Panc1 (cell line): ENCODE results near the gene TMEM220. TPM values are rescaled to one million over a fixed set of nuclear protein-coding genes. Genes with fewer than 3 reads are reported as not detected.

Experiments
- ATAC-seq: fragments of 200-7000 bp; cut with Tn5 transposase; 2 replicates; pipeline ENCODE4 v1.9.1; 2020; ENCODE audit warnings: mild to moderate bottlenecking, moderate library complexity
- BruUV-seq: library from RNA; stranded (reverse); fragments of 400-500 nt; replicated peaks from 2 replicates; lab custom pipeline; 2021; lab: Mats Ljungman, UMichigan
- CTCF ChIA-PET: fragments of 300-600 bp; sonication (Branson Sonifier 250); formaldehyde crosslinking; loops from one replicate; lab custom pipeline; 2022; ENCODE audit warnings: antibody characterized with exemption; lab: Charles Lee
- POLR2A ChIA-PET: fragments of 300-600 bp; sonication (Branson Sonifier 250); formaldehyde crosslinking; loops from one replicate; lab custom pipeline; 2022; ENCODE audit warnings: antibody characterized with exemption; lab: Charles Lee
- DNase-seq: peaks from one replicate; pipeline ENCODE4 v3.0.0-alpha.2; 2010; ENCODE audit warnings: low read depth, low spot score
- H3K27ac ChIP-seq: 2 replicates; pipeline ENCODE4 v1.5.1; 2011; ENCODE audit warnings: mild to moderate bottlenecking, low read length, inconsistent platforms
- H3K27me3 ChIP-seq: fragments of 200-500 bp; sonication (Bioruptor generic); 2 replicates; pipeline ENCODE4 v1.6.0; 2014; ENCODE audit warnings: low read length, inconsistent platforms; ENCODE audit not compliant: control insufficient read depth, insufficient read depth
- H3K36me3 ChIP-seq: fragments of 200-500 bp; sonication (Bioruptor generic); 2 replicates; pipeline ENCODE4 v1.5.1; 2014; ENCODE audit warnings: inconsistent platforms, mild to moderate bottlenecking, low read length, moderate library complexity; ENCODE audit not compliant: control insufficient read depth, insufficient read depth
- H3K4me1 ChIP-seq: 2 replicates; pipeline ENCODE4 v1.5.1; 2011; ENCODE audit warnings: inconsistent platforms, mild to moderate bottlenecking, low read length, moderate library complexity; ENCODE audit not compliant: control insufficient read depth, insufficient read depth
- H3K4me3 ChIP-seq, 2 experiments: 2 replicates each; pipeline ENCODE4 v1.5.1; 2011 to 2012; ENCODE audit warnings: low read depth in 2 of 2, low read length in 2 of 2, mild to moderate bottlenecking in 2 of 2, inconsistent platforms in 1 of 2, moderate library complexity in 1 of 2
- H3K9me3 ChIP-seq: fragments of 200-500 bp; sonication (Bioruptor generic); 2 replicates; pipeline ENCODE4 v1.5.1; 2014; ENCODE audit warnings: low read depth, mild to moderate bottlenecking, inconsistent platforms, low read length, moderate library complexity; ENCODE audit not compliant: control insufficient read depth, insufficient read depth
- CTCF ChIP-seq: fragments of 450-650 bp; IDR thresholded peaks from 2 replicates; pipeline ENCODE4 v1.5.1; 2017; ENCODE audit warnings: mild to moderate bottlenecking
- POLR2AphosphoS5 ChIP-seq: IDR thresholded peaks from 2 replicates; pipeline ENCODE4 v1.6.1; 2012; ENCODE audit warnings: mild to moderate bottlenecking, low read depth, low read length, moderate library complexity
- REST ChIP-seq, 2 experiments: IDR thresholded peaks; 2 replicates each; pipeline ENCODE4 v1.6.1; 2011 to 2012; ENCODE audit warnings: low read depth in 2 of 2, control low read depth in 1 of 2, low read length in 1 of 2, mild to moderate bottlenecking in 1 of 2, moderate library complexity in 1 of 2; ENCODE audit not compliant: insufficient read depth in 1 of 2
- SIN3A ChIP-seq: IDR thresholded peaks from 2 replicates; pipeline ENCODE4 v1.6.1; 2012; ENCODE audit warnings: low read depth, mild to moderate bottlenecking, low read length, moderate library complexity, borderline replicate concordance; ENCODE audit not compliant: insufficient read depth
- TCF7L2 ChIP-seq: IDR thresholded peaks from 2 replicates; pipeline ENCODE4 v1.6.1; 2011; ENCODE audit warnings: mild to moderate bottlenecking, low read depth, low read length, inconsistent platforms
- in situ Hi-C: cut with HindIII; loops from 2 replicates; pipeline ENCODE4 v1.10.0; 2016; ENCODE audit warnings: low sequenced_read_pairs, low pct_unique_long_range_greater_than_20kb
- intact Hi-C: fragments of 100-400 bp; cut with micrococcal nuclease; formaldehyde crosslinking; loops from one replicate; pipeline ENCODE4 v1.10.0; 2022; ENCODE audit not compliant: unreplicated experiment
- total RNA-seq: library from RNA; stranded (reverse); gene quantifications from one replicate; pipeline ENCODE4 v1.2.1, GENCODE V29; 2021; ENCODE audit not compliant: unreplicated experiment

TMEM220 gene
- total RNA-seq, 1 experiment from 2014 or later, result 9.3 TPM

- no peak overlapping the region for H3K27ac ChIP-seq
- ChIA-PET POLR2A (no interaction called here), CTCF (interaction anchor here (0.6 kb wide), 1 partner anchor 89 kb away, joined by 3 read pairs; no protein-coding TSS in a partner anchor)
- H3K27me3 ChIP-seq, result no peaks in the 10 kb centered on the region
- DNase-seq, result no peak
- no peak overlapping the region for H3K4me3 ChIP-seq
- no peak for ATAC-seq
- H3K36me3 ChIP-seq, result no peaks in the 10 kb centered on the region
- no peaks in the 10 kb centered on the region for H3K4me1 ChIP-seq
- H3K9me3 ChIP-seq, result no peaks in the 10 kb centered on the region
- BruUV-seq, result no TSS peak
- intact Hi-C loops (no loop called here), in situ Hi-C loops (no loop called here)
- TF ChIP-seq SIN3A, result no peak
- TF ChIP-seq REST (IDR thresholded peaks at IDR 0.05; ENCODE audit: insufficient read depth in 1 of 2, low read depth in 2 of 2, low read length in 1 of 2), result no peak
- TF ChIP-seq TCF7L2, result no peak
- TF ChIP-seq CTCF, result no peak
- no peak for TF ChIP-seq POLR2AphosphoS5
These were observed 65.3 kb downstream of the TMEM220 start for GRCh38 chr17:10664571-10664970.

Other genes starting within 250 kb of the TMEM220 start
- gene MYH1, start 211.5 kb downstream of the TMEM220 start, total RNA-seq, result not detected
- not detected for gene MYH2, start 180.4 kb downstream of the TMEM220 start, total RNA-seq
- 1.6 TPM for gene MYH3, start 72.7 kb downstream of the TMEM220 start, total RNA-seq
- 28.0 TPM for gene SCO1, start 32.5 kb downstream of the TMEM220 start, total RNA-seq
- gene ADPRM, start 32.4 kb downstream of the TMEM220 start, total RNA-seq, result 2.4 TPM
- gene TMEM238L, start 74.1 kb upstream of the TMEM220 start, total RNA-seq, result not detected
- gene PIRT, start 108.1 kb upstream of the TMEM220 start, total RNA-seq, result not detected